Placental epithelial cell (primary cell): ENCODE measurements around the gene ELFN2. TPM values are rescaled to one million over a fixed set of nuclear protein-coding genes. Genes with fewer than 3 reads are reported as not detected.

Experiments used
- total RNA-seq: library from RNA; depleted of rRNA; stranded (reverse); fragments of >200 nt; gene quantifications from 2 replicates; pipeline ENCODE4 v1.2.3, GENCODE V29; 2012

Gene ELFN2, protein sequence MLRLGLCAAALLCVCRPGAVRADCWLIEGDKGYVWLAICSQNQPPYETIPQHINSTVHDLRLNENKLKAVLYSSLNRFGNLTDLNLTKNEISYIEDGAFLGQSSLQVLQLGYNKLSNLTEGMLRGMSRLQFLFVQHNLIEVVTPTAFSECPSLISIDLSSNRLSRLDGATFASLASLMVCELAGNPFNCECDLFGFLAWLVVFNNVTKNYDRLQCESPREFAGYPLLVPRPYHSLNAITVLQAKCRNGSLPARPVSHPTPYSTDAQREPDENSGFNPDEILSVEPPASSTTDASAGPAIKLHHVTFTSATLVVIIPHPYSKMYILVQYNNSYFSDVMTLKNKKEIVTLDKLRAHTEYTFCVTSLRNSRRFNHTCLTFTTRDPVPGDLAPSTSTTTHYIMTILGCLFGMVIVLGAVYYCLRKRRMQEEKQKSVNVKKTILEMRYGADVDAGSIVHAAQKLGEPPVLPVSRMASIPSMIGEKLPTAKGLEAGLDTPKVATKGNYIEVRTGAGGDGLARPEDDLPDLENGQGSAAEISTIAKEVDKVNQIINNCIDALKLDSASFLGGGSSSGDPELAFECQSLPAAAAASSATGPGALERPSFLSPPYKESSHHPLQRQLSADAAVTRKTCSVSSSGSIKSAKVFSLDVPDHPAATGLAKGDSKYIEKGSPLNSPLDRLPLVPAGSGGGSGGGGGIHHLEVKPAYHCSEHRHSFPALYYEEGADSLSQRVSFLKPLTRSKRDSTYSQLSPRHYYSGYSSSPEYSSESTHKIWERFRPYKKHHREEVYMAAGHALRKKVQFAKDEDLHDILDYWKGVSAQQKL
- not detected in 2 replicates for total RNA-seq

GRCh38 chr22:37427135-37427710 lies at the start of gene ELFN2:
TSS of gene ELFN2 (minus strand) at chr22:37427479. CDS start at chr22:37375534, 51,945 bp downstream.

Other genes starting within 250 kb of the ELFN2 start
- 86.4 and 128 TPM in 2 replicates for gene C1QTNF6, start 239.2 kb downstream of the ELFN2 start, total RNA-seq
- not detected in 2 replicates for gene SSTR3, start 215.0 kb downstream of the ELFN2 start, total RNA-seq
- 11.0 and 22.4 TPM in 2 replicates for gene RAC2, start 183.2 kb downstream of the ELFN2 start, total RNA-seq
- not detected in 2 replicates for gene CYTH4, start 145.0 kb downstream of the ELFN2 start, total RNA-seq
- gene MFNG, start 58.9 kb upstream of the ELFN2 start, total RNA-seq, result not detected in 2 replicates
- 16.5 TPM in 2 replicates for gene CARD10, start 91.9 kb upstream of the ELFN2 start, total RNA-seq
- gene CDC42EP1, start 133.0 kb upstream of the ELFN2 start, total RNA-seq, result 14.9 and 15.7 TPM in 2 replicates
- gene LGALS2, start 152.6 kb upstream of the ELFN2 start, total RNA-seq, result not detected in 2 replicates
- gene GGA1, start 181.4 kb upstream of the ELFN2 start, total RNA-seq, result 42.7 and 45.5 TPM in 2 replicates
- 14.6 and 17.7 TPM in 2 replicates for gene SH3BP1, start 212.2 kb upstream of the ELFN2 start, total RNA-seq
- 2.0 and 4.0 TPM in 2 replicates for gene PDXP, start 231.2 kb upstream of the ELFN2 start, total RNA-seq
- gene LGALS1, start 248.2 kb upstream of the ELFN2 start, total RNA-seq, result 646 and 1,209 TPM in 2 replicates